Activated CD4-positive, alpha-beta T cell treated with anti-CD3 and anti-CD28 coated beads, Interleukin-2, amount 10 ng/mL, durations not matched to agents 24 days and 14 days (primary cell): ENCODE results near the gene ARHGEF33. TPM values are rescaled to one million over a fixed set of nuclear protein-coding genes. Genes with fewer than 3 reads are reported as not detected.

Experiments
- DNase-seq: peaks from one replicate; pipeline ENCODE4 v3.0.0; 2022
- H3K27ac Mint-ChIP-seq: one replicate; pipeline ENCODE4 v1.8.0; 2022; ENCODE audit warnings: mild to moderate bottlenecking, mixed read lengths
- H3K27me3 Mint-ChIP-seq: one replicate; pipeline ENCODE4 v1.8.0; 2022; ENCODE audit warnings: mixed read lengths
- H3K36me3 Mint-ChIP-seq: one replicate; pipeline ENCODE4 v1.8.0; 2022; ENCODE audit warnings: low read depth, mild to moderate bottlenecking, mixed read lengths
- H3K4me1 Mint-ChIP-seq: one replicate; pipeline ENCODE4 v1.8.0; 2021; ENCODE audit warnings: mixed read lengths
- H3K4me3 Mint-ChIP-seq: one replicate; pipeline ENCODE4 v1.8.0; 2022; ENCODE audit warnings: mild to moderate bottlenecking, moderate library complexity, mixed read lengths
- H3K9me3 Mint-ChIP-seq: one replicate; pipeline ENCODE4 v1.8.0; 2021; ENCODE audit warnings: mixed read lengths
- intact Hi-C: fragments of 100-400 bp; cut with micrococcal nuclease; formaldehyde crosslinking; loops from one replicate; pipeline ENCODE4 v1.15.1; 2023
- total RNA-seq: library from RNA; stranded (reverse); gene quantifications from 2 replicates; pipeline ENCODE4 v1.2.3, GENCODE V29; 2022

The ARHGEF33 gene
- total RNA-seq, 1 donor from 2014 or later: 0.09 TPM

DNA sequence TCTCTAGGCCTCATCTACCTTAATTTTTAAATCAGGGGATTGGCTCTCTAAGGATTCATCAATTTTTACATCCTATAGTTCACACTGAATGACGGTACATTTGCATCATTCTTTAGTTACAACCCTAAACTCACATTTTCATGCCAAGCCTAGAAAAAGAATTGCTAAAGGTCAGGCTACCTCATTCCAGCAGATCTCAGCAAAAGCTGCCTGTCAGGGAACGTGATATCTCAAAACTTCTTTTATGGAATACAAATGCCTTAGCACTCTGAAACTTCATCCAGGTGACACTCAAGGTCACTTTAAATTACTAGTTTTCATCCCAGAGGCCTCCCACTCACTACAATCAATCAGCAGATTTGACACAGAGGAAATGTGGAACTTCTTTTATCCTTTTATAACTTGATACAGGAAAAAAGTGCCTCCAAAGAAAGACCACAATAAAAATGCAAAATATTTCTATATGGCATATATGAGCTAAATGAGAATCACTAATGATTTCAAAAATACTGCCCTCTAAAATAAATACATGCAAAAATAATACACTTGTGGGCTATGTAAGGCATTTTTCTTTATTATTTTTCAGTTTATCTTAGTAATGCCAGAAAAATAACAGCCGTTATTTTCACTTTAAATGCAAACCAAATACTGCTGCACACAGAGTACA lies 91.5 kb downstream of the ARHGEF33 start:
- H3K4me3 Mint-ChIP-seq: no peak overlapping the region
- intact Hi-C loops: no loop called here
- H3K27me3 Mint-ChIP-seq: no peaks in the 10 kb centered on the region
- peaks cover 27% of the 10 kb centered on the region for H3K36me3 Mint-ChIP-seq
- no peak overlapping the region for H3K27ac Mint-ChIP-seq
- H3K9me3 Mint-ChIP-seq: no peaks in the 10 kb centered on the region
- DNase-seq: no peak
- H3K4me1 Mint-ChIP-seq: no peaks in the 10 kb centered on the region

GRCh38 chr2:38981670-38982357 lies 92.1 kb downstream of the ARHGEF33 start:
- Mint-ChIP-seq H3K4me1 (no peaks in the 10 kb centered on the region), H3K36me3 (peaks cover 27% of the 10 kb centered on the region), H3K9me3 (no peaks in the 10 kb centered on the region), H3K27ac (no peak overlapping the region), H3K27me3 (no peaks in the 10 kb centered on the region), H3K4me3 (no peak overlapping the region)
- no peak for DNase-seq
- intact Hi-C loops: no loop called here

GRCh38 chr2:38982498-38982897 lies 92.8 kb downstream of the ARHGEF33 start:
- H3K4me1 Mint-ChIP-seq: no peaks in the 10 kb centered on the region
- no peak overlapping the region for H3K27ac Mint-ChIP-seq

DNA sequence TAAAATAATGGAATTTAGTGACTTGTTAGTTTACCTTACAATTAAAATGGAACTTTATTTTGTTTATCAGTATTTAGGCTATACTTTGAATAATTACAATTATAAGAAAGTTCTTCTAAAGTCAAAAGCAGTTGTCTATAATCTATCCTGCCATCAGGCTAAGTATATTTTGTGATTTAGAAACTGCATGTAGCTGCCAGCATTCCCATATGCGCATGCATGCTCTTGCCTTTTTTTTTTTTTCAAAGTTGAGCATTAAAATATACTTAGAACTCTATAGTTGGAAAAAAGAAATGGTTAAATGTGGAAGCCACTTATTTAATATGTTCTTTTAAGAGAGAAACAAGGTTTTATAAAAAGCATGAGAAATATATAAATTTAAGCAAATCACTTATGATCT lies 99.0 kb downstream of the ARHGEF33 start:
- intact Hi-C loops: no loop called here
- H3K4me3 Mint-ChIP-seq: no peak overlapping the region
- H3K27ac Mint-ChIP-seq: no peak overlapping the region
- H3K9me3 Mint-ChIP-seq: no peaks in the 10 kb centered on the region
- H3K27me3 Mint-ChIP-seq: no peaks in the 10 kb centered on the region
- H3K4me1 Mint-ChIP-seq: peaks cover 11% of the 10 kb centered on the region
- H3K36me3 Mint-ChIP-seq: peaks cover 48% of the 10 kb centered on the region
- DNase-seq: no peak

More at GRCh38 chr2:38982498-38982897, 92.8 kb downstream of the ARHGEF33 start:
- DNase-seq: no peak
- H3K4me3 Mint-ChIP-seq: no peak overlapping the region
- no peaks in the 10 kb centered on the region for H3K27me3 Mint-ChIP-seq
- peaks cover 31% of the 10 kb centered on the region for H3K36me3 Mint-ChIP-seq
- intact Hi-C loops: no loop called here
- no peaks in the 10 kb centered on the region for H3K9me3 Mint-ChIP-seq

GRCh38 chr2:38991899-38992298 lies 102.2 kb downstream of the ARHGEF33 start:
- intact Hi-C loops: no loop called here
- H3K27ac Mint-ChIP-seq: peak overlapping the region; percentile 52
- H3K9me3 Mint-ChIP-seq: no peaks in the 10 kb centered on the region

GRCh38 chr2:38997781-38998180 lies 108.1 kb downstream of the ARHGEF33 start:
- no peak for DNase-seq
- Mint-ChIP-seq H3K36me3 (peaks cover 60% of the 10 kb centered on the region), H3K4me1 (peaks cover 7% of the 10 kb centered on the region), H3K9me3 (no peaks in the 10 kb centered on the region), H3K27me3 (no peaks in the 10 kb centered on the region), H3K27ac (no peak overlapping the region), H3K4me3 (no peak overlapping the region)
- intact Hi-C loops: no loop called here

More at GRCh38 chr2:38991899-38992298, 102.2 kb downstream of the ARHGEF33 start:
- no peak for DNase-seq
- H3K4me3 Mint-ChIP-seq: no peak overlapping the region
- peaks cover 15% of the 10 kb centered on the region for H3K4me1 Mint-ChIP-seq
- H3K36me3 Mint-ChIP-seq: peaks cover 46% of the 10 kb centered on the region
- H3K27me3 Mint-ChIP-seq: no peaks in the 10 kb centered on the region

- DNase-seq: no peak
- intact Hi-C loops: no loop called here
- H3K4me3 Mint-ChIP-seq: no peak overlapping the region
- no peaks in the 10 kb centered on the region for H3K9me3 Mint-ChIP-seq
- H3K36me3 Mint-ChIP-seq: peaks cover 59% of the 10 kb centered on the region
- H3K27me3 Mint-ChIP-seq: no peaks in the 10 kb centered on the region
- H3K4me1 Mint-ChIP-seq: peaks cover 3% of the 10 kb centered on the region
- H3K27ac Mint-ChIP-seq: peak overlapping the region; percentile 62
Measured at GRCh38 chr2:39000552-39000951, 110.9 kb downstream of the ARHGEF33 start.

DNA sequence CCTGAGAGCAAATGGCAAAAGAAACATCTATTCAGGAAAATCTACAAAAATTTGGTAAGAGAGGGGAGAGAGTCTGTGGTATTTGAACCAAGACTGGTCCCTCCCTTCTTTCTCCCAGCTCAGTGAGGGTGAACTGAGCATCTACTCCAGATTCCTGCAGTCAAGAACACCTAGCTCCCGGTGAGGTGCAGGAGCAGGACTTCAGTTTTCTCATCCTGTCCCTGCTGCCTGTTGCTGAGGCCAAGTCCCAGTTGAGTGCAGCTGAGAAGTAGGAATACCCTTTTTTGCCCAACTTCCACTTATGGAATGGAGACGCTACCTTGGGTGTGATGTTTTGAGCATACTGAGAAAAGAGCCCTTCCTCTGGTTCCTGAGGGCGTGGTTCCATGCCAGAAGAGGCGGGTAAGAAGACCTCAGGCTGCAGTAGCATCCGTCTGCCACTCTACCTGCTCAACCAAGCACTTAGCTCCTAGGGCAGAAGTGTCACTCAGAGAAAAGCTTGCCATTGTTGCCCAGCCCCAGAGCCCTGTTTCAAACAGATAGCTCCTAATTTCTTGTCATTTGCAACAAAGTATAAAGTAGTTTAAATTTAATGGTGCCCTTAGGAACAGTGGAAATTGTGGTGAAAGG lies 118.3 kb downstream of the ARHGEF33 start:
- peak overlapping the region; percentile 94 for H3K27ac Mint-ChIP-seq
- peak overlapping the region; percentile 57 for H3K4me3 Mint-ChIP-seq
- no peaks in the 10 kb centered on the region for H3K9me3 Mint-ChIP-seq
- peaks cover 56% of the 10 kb centered on the region for H3K36me3 Mint-ChIP-seq
- H3K4me1 Mint-ChIP-seq: peaks cover 20% of the 10 kb centered on the region
- H3K27me3 Mint-ChIP-seq: no peaks in the 10 kb centered on the region
- DNase-seq: no peak
- intact Hi-C loops: loop anchor here (5.0 kb wide), 1 partner anchor 114 kb away; the partner anchor contains the start of gene SOS1

DNA sequence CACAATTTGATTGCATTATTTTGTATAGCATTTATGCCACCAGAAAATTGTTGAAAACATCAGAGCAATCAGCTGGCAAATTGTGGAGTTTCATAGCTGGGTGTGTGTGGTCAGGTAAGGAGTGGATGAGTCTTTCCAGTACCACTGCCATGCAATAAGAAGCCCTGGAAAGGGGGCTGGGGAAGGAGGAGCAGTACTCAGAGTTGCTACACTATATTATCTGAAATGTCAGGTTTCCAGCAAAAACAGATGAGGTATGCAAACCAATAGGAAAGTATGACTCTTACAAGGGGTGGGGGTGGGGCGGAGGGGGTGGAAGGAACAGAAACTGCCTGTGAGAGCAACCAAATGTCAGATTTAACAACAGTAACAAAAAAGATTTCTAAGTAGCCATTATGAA lies 119.0 kb downstream of the ARHGEF33 start:
- intact Hi-C loops: loop anchor here (5.0 kb wide), 1 partner anchor 114 kb away; the partner anchor contains the start of gene SOS1
- Mint-ChIP-seq H3K27me3 (no peaks in the 10 kb centered on the region), H3K9me3 (no peaks in the 10 kb centered on the region), H3K27ac (peak overlapping the region; percentile 94), H3K4me1 (peaks cover 20% of the 10 kb centered on the region), H3K4me3 (peak overlapping the region; percentile 57), H3K36me3 (peaks cover 60% of the 10 kb centered on the region)
- no peak for DNase-seq

DNA sequence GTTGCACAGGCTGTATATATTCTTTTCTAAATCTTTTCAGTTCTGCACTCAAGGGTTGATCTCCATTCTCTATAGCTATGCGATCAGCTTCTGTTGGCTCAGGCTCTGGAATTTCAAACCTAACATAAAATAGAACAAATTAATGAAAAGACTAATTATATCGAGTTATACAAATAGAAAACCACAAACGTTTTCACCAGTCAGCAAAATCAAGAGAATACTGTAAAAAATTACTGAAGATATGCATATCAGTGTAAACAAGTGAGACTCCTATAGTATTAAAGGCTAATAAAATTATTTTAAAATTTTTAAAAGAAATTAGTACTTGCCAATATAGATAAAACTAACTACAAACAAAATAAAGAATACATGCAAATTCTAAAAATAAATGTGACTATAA lies 124.2 kb downstream of the ARHGEF33 start:
- Mint-ChIP-seq H3K9me3 (no peaks in the 10 kb centered on the region), H3K4me1 (peaks cover 13% of the 10 kb centered on the region), H3K27ac (no peak overlapping the region), H3K27me3 (no peaks in the 10 kb centered on the region), H3K36me3 (peaks cover 56% of the 10 kb centered on the region), H3K4me3 (no peak overlapping the region)
- no peak for DNase-seq
- intact Hi-C loops: no loop called here

- H3K27ac Mint-ChIP-seq: peak overlapping the region; percentile 52
- intact Hi-C loops: no loop called here
- H3K4me3 Mint-ChIP-seq: no peak overlapping the region
- no peaks in the 10 kb centered on the region for H3K9me3 Mint-ChIP-seq
- H3K27me3 Mint-ChIP-seq: no peaks in the 10 kb centered on the region
- DNase-seq: no peak
- peaks cover 16% of the 10 kb centered on the region for H3K4me1 Mint-ChIP-seq
- H3K36me3 Mint-ChIP-seq: peaks cover 52% of the 10 kb centered on the region
Measured at GRCh38 chr2:39015424-39015823, 125.7 kb downstream of the ARHGEF33 start.

GRCh38 chr2:39017334-39017733 lies 127.7 kb downstream of the ARHGEF33 start:
- Mint-ChIP-seq H3K9me3 (no peaks in the 10 kb centered on the region), H3K27ac (peak overlapping the region; percentile 37), H3K27me3 (no peaks in the 10 kb centered on the region), H3K4me1 (peaks cover 13% of the 10 kb centered on the region), H3K4me3 (no peak overlapping the region), H3K36me3 (peaks cover 41% of the 10 kb centered on the region)
- DNase-seq: no peak
- intact Hi-C loops: no loop called here

DNA sequence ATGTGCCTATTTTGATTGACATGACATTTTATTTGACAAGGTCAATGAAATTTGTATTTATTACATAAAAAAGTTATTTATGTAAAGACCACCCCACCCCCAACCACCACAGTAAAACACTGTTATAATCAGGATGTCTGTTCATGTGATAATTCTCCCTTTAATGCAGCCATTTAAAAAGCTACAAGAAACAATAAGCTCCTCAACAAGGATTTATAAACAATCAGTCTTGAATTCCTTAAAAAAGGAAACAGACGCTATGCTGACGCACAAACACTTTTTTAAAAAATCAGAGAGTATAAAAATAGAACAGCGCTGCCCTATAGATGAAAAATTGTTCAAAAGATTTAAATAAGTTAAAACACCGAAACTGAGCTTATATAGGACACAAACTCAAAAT lies 129.0 kb downstream of the ARHGEF33 start:
- no peaks in the 10 kb centered on the region for H3K9me3 Mint-ChIP-seq
- H3K4me3 Mint-ChIP-seq: no peak overlapping the region
- intact Hi-C loops: no loop called here
- no peaks in the 10 kb centered on the region for H3K27me3 Mint-ChIP-seq
- H3K27ac Mint-ChIP-seq: no peak overlapping the region
- DNase-seq: no peak
- H3K4me1 Mint-ChIP-seq: peaks cover 13% of the 10 kb centered on the region
- peaks cover 40% of the 10 kb centered on the region for H3K36me3 Mint-ChIP-seq

GRCh38 chr2:39020383-39020782 lies 130.7 kb downstream of the ARHGEF33 start:
- intact Hi-C loops: no loop called here
- Mint-ChIP-seq H3K4me3 (no peak overlapping the region), H3K4me1 (peaks cover 13% of the 10 kb centered on the region), H3K36me3 (peaks cover 35% of the 10 kb centered on the region), H3K27ac (no peak overlapping the region), H3K9me3 (no peaks in the 10 kb centered on the region), H3K27me3 (no peaks in the 10 kb centered on the region)
- DNase-seq: no peak
